Fibroblast of skin of back (primary cell): ENCODE measurements around the gene LYPD6B.

Experiments
- DNase-seq: peaks from one replicate; pipeline ENCODE4 v3.0.0-alpha.2; 2013

Gene LYPD6B

DNA sequence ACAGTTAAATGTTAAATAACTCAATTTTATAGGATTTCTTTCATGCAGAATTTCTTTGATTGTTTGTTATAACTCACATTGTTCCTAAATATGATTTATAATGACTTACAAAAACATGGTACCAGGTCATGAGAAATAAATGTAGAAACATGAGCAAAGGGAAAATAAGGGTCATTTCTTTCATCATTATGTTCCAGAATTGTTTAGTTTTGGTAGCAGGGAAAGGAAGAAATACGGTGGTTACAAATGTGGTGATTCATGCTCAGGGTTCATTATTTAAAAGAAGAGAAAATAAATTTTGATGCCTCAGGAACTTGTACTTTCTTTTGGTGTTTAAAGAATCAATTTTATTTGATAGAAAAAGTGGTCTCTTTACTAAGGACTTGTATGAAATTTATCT lies 4.4 kb downstream of the LYPD6B start:
- no peak for DNase-seq

DNA sequence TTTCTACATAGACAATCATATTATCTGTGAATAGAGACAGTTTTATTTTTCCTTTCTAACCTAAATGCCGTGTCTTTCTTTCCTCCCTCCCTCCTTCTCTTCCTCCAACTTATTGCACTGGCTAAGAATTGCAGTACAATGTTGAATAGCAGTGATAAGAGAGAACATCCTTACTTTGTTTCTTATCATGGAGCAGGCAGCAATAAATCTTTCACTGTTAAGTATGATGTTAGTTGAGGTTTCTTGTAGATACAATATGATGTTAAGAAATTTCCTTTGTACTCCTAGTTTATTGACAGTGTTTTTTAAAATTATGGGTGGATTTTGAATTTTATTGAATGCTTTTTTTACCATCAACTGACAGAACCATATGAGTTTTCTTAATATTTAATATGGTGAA lies 6.0 kb downstream of the LYPD6B start:
- no peak for DNase-seq

GRCh38 chr2:149047118-149047517 lies 8.6 kb downstream of the LYPD6B start:
- no peak for DNase-seq

GRCh38 chr2:149049142-149049541 lies 10.6 kb downstream of the LYPD6B start:
- DNase-seq = peak; percentile 34

DNA sequence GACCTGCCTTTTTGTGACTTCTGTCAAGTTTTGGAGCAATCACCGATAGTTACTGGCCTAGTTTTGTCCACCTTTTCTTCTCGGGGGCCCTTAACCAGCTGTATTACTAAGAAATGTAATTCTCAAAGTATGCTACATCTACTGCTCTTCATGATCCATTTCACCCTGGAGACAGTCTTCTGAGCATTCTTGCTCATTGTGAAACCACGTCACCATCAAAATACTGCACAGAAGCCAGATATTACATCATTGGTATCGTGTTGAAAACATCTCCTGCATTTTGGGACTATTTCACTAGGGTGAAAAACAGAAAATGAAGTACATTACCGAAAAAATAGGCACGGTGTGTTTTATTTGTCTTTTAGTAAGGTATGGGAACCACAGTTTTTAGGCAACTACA lies 11.7 kb downstream of the LYPD6B start:
- DNase-seq = peak; percentile 61

DNA sequence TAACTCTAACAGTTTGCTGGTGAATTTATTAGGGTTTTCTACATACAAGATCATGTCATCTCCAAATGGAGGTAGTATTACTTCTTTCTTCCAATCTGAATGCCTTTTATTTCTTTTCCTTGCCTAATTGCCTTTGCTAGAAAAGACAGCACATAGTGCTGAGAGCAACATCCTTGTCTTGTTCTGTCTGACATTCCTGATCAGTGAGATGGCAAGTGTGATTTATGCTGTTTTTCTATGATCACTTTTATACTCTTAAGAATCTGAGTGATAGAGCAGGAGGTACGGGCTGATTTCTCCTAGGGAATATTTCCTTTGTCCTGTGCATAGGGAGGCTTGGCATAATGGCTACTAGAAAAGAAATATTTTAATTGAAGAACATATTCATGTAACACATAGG lies 17.3 kb downstream of the LYPD6B start:
- DNase-seq = peak; percentile 57

DNA sequence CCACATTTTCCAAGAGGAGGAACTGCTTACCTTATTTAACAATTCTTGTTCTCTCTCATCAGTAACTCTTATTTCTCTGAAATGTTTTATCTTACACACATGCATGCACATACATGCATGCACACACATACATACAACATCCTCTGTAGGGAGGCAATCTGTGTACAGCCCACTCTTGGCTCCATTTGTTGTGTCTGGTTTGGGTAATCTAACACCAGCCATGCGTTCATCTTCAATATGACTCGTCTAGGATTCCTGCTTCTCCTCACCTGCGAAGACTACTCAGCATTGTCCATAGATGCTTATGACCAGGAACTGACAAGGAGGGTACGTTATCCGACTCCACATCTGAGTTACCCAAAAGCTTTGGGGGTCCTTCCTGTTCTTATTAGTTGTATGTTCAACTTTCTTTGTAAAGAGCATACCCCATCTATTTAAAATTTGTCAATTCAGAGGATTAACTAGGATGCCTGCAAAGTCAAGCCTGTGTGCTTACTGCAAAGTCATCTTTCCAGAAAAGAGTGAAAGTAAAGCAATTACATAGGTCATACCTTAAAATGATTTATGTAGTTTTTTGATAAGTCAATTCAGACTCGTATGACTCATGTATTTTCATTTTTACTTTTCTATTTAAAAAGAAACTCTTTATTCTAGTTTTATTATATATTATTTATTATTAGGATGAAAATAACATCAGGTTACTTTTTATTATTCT lies 18.2 kb downstream of the LYPD6B start:
- no peak for DNase-seq

DNA sequence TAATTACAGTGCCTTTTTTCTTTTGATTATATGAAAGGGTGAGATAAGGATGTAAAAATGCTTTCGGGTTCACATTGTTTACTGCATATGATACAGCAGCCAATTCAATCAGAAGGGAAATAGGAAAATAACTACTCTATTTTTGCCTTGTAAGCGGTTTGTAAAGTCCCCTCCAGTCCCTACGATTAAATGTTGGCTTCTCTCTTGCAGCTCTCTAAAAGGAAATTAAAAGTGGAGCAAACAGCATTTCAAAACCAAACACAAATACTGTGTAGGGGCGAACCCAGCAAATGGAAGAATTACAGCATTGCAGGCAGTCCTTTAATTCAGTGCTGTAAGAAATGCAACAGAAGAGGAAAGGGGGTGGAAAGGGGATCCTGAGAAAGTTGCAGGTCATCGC lies 18.9 kb downstream of the LYPD6B start:
- no peak for DNase-seq

GRCh38 chr2:149058936-149059335 lies 20.4 kb downstream of the LYPD6B start:
- no peak for DNase-seq

DNA sequence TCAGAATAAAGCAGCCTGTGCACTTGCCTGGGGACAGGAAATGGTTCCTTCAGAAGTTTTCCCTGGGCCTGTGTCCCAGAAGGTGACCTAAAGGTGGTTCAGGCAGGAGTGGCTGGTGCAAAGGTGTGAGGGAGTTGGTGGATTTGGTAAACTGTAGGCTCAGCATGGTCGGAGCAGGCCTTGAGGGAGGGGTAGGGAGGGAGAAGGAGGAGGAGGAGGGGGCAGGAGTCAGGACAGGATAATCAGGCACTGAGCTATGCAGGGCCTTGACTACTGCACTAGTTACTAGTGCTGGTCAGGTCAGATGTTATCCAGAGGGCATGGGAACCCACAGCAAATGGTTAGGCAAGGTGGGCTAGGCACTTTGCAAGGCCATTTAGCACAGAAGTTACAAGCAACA lies 21.3 kb downstream of the LYPD6B start:
- DNase-seq = no peak

DNA sequence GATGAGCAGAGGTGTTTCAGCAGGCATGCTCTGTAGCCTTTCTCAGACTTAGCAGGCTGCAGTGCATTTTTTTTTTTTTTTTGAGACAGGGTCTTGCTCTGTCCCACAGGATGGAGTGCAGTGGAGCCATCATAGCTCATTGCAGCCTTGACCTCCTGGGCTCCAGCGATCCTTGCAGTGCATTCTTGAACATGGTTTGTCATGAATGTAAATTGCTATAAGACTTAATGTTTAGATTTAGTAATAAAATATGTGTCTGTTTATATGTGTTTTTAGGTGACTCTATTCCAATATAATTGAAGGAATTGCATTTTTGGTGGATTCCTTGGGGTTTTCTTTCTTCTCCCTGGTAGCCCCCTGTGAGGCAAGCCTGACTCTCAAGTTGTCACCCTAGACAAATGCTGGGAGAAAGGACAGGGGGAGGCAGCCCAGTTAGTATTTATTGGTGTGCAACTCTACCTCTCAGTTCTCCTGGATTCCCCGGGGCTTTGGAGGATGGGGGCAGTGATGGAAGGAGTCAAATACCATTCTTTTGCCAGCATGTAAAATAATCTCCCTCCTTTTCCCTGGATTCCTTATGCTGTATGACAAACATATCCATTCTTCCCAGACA lies 22.7 kb downstream of the LYPD6B start:
- peak; percentile 17 for DNase-seq

- DNase-seq = no peak
Observed at GRCh38 chr2:149062531-149062930, 24.0 kb downstream of the LYPD6B start.

- no peak for DNase-seq
Observed at GRCh38 chr2:149063177-149063576, 24.7 kb downstream of the LYPD6B start.

DNA sequence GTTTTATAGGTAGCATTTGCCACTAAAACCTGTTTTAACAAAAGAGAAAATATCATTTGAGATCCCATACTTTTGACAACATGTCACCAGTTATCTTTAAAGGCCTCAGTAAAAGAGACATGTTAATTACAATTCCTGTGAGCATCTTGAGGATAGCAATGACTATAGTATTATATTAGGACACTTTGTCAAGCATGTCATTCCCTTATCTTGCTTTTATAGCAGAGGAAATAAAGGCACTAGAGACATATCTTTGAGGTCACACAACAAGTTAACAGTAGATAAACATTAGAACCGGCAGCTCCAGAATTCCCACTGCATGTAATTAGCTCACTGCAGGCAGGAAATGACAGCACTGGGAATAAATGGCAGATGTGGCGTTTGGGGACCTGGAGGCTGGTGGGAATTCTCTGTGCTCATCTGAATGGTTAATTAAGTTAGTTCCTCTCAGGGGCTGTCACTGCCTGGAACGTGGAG lies 25.9 kb downstream of the LYPD6B start:
- DNase-seq = peak; percentile 67

DNA sequence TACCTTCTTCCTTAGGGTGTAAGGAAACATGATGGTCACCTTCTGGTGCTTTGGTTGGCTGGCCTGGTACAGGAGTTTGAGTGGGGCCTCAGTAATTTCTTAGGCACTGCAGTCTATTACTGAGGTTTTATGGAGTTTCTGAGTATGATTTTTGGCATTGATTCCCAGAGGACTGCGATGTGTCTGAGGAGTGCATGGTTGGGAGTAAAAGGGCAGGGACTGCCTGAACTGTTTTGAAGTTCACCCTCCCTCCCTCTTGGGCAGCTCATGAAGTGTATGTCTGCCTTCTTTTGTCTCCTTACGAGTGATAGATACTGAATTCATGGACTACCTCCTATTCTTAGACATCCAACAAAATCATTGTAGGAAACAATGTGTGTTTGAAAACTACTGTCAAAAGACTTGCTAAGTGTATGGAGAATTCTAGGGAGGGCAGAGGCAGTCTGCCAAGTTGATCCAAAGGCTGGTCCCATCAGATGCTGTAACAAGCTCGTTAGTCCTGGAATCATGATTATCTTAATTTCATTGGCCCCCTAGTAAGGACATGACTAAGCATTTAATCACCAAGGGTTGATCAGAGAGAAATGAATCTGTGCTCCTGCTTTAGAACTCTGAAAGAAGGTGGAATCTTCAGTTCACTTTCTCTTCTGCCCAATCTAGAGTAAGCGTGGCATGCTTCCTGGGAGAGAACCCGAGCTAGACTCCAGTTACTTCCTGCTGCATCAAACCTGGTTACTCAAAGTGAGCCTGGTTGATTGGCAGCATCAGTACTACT lies 26.5 kb downstream of the LYPD6B start:
- peak; percentile 21 for DNase-seq

DNA sequence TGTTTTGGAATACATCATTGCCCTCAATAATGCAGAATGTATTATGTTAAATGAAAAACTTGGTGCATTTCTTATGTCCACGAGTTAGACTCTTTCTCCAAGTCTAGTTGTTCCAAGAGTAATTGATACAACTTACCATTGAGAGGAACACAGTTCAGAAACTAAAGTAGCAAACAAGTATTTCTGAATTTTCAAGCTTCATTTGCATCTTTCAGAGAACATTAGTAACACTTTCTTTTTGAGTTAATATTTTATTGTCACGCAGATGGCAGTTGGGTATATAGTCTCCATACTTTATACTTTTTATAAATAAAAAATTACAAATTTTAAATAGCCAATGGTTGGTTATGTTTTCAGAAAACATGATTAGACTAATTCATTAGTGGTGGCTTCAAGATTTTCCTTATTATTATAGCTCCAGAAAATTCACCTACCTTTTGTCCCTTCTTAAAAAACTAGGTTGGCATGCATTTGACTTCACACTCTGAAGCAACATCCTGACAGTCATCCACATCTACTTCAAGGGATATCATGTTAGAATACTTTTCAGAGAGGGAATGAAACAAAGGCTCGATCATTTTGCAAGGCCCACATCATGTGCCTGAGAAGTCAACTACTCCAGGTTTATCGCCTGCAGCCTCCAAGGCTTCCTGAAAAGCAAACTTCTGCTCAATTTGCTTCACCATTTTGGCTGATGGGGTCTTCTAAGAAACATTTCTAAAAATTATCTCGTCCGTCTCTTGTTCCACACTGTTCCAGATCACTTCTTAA lies 29.9 kb downstream of the LYPD6B start:
- no peak for DNase-seq

GRCh38 chr2:149068996-149069888 lies 30.7 kb downstream of the LYPD6B start:
- peak; percentile 80 for DNase-seq

DNA sequence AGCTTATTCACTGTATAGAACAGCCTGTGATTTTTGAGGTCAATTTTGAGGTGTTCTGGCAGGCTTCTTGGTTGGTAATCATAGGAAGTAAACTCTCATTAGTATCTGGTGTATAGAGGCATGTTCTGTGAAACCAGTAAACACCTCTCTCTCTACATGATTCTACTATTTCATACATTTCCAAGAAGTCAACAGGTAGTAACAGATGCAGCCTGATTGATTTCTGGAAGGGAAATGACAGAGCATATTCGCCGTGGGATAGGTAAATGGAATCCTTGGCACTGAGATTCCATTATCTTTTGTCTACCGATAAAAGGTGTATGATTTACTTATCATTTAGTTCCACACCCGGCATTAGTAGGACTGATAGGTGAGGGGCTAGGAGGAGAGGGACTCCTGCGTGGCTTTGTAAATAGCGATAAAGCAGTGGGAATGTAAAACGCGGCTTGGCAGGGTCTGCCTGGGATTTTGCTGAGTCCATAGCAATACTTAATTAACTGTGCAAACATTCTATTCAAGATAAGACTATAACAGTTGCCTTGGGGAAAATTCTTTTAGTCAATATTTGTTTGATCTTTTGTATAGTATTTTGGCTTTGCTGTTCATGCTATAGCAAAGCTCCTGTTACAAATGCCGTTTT lies 32.3 kb downstream of the LYPD6B start:
- DNase-seq = no peak

DNA sequence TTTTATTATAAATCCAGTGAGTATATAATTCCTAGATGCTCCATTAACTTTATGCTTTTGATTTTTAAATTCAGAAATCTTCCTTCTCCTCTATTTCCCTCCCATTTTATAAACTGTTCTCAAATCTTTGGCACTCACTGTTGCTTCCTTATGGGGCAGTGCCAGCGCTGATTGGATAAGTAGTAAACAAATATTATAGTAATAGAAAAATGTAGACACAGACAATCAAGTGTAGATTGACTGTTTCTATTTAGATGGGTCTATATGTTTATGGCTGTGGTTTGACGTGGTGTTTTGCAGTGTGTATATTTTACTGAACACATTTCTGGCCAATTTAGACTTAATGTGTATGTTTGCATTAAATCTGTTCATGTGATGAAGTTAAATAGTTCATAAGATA lies 36.6 kb downstream of the LYPD6B start:
- no peak for DNase-seq

DNA sequence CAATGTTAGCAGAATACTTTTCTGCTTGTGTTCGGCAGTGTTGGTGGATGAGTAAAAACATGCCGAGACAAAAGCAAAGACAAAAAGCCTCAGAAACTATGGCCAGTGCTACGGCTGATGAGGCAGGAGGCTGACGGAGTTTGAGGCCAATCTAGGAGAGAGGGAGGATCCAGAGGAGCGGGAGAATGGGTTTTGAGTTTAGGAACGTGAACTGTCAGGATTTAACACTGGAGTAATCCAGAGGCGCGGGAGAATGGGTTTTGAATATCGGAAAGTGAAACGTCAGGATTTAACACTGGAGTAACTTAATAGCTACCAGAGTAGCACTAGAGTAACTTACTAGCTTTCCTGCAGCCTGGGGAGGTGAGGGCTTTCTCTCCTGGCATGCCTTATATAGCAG lies 37.4 kb downstream of the LYPD6B start:
- peak; percentile 32 for DNase-seq

GRCh38 chr2:149076863-149077412 lies 38.4 kb downstream of the LYPD6B start:
- peak; percentile 41 for DNase-seq
